Aorta (tissue), 5 donors: ENCODE results near the gene YPEL1. TPM values are rescaled to one million over a fixed set of nuclear protein-coding genes. Genes with fewer than 3 reads are reported as not detected.

Experiments
- ATAC-seq: fragments of 200-7000 bp; cut with Tn5 transposase; one replicate; pipeline ENCODE4 v1.9.1; 2022; ENCODE audit warnings: moderate library complexity; ENCODE audit not compliant: low FRiP score
- DNase-seq, 2 donors: peaks; one replicate each; pipeline ENCODE4 v3.0.0-alpha.2; 2020
- H3K27ac ChIP-seq, 2 donors: one replicate each; pipeline ENCODE4 v1.5.1; 2013; ENCODE audit warnings: low read length in 2 of 2, mild to moderate bottlenecking in 2 of 2, moderate library complexity in 2 of 2, control low read depth in 1 of 2, inconsistent platforms in 1 of 2, low read depth in 1 of 2
- H3K27me3 ChIP-seq, 2 donors: one replicate each; pipeline ENCODE4 v1.6.1; 2013; ENCODE audit warnings: control low read depth in 1 of 2, low read length in 1 of 2, mild to moderate bottlenecking in 1 of 2, moderate library complexity in 1 of 2; ENCODE audit not compliant: insufficient read depth in 2 of 2, control insufficient read depth in 1 of 2
- H3K36me3 ChIP-seq, 2 donors: one replicate each; pipeline ENCODE4 v1.6.1; 2013; ENCODE audit warnings: control low read depth in 1 of 2, low read length in 1 of 2, mild to moderate bottlenecking in 1 of 2; ENCODE audit not compliant: insufficient read depth in 2 of 2, control insufficient read depth in 1 of 2
- H3K4me1 ChIP-seq, 2 donors: one replicate each; pipeline ENCODE4 v1.6.1; 2013; ENCODE audit warnings: low read length in 2 of 2, control low read depth in 1 of 2, mild to moderate bottlenecking in 1 of 2, moderate library complexity in 1 of 2; ENCODE audit not compliant: insufficient read depth in 2 of 2, control insufficient read depth in 1 of 2
- H3K4me3 ChIP-seq, 2 donors: one replicate each; pipeline ENCODE4 v1.5.1; 2013; ENCODE audit warnings: low read length in 2 of 2, control low read depth in 1 of 2, mild to moderate bottlenecking in 1 of 2
- H3K9me3 ChIP-seq: one replicate; pipeline ENCODE4 v1.6.1; 2013; ENCODE audit warnings: mild to moderate bottlenecking, low read length; ENCODE audit not compliant: control insufficient read depth
- WGBS, 2 donors: extraction: QIAGEN DNeasy Blood & Tissue Kit; methylation state at CpG; one replicate each; pipeline ENCODE4 v1.1.7; 2013; 5-methylcytosine and 5-hydroxymethylcytosine counted together
- intact Hi-C, 2 donors: fragments of 100-400 bp; cut with DNase I; formaldehyde crosslinking; loops; one replicate each; pipeline versions ENCODE4 v1.14.2 to v1.15.0; 2022
- polyA plus RNA-seq, 2 donors: library from polyadenylated mRNA; stranded (reverse); fragments of 200-250 nt; gene quantifications; one replicate each; pipeline ENCODE4 v1.2.3, GENCODE V29; 2013
- total RNA-seq, 2 donors: library from RNA; stranded (reverse); fragmentation: NEBNext Ultra II Directional; extraction: Animal tissue kit (Norgen Biotek cat#: 25700); gene quantifications; one replicate each; pipeline ENCODE4 v1.2.1, GENCODE V29; 2021
- donor health status: healthy with polysubstance abuse.
- donor health status: Bipolar disorder and iron deficiency.
- donor health status: DM: no; HTN: no; CAD: no.
- donor health status: DM: no; HTN: no; CAD: no.
- donor health status: DM: yes; HTN: yes; CAD: no.

YPEL1 gene
- total and polyA plus RNA-seq, 4 donors, result 2.0 to 9.1 (median 4.8) TPM

DNA sequence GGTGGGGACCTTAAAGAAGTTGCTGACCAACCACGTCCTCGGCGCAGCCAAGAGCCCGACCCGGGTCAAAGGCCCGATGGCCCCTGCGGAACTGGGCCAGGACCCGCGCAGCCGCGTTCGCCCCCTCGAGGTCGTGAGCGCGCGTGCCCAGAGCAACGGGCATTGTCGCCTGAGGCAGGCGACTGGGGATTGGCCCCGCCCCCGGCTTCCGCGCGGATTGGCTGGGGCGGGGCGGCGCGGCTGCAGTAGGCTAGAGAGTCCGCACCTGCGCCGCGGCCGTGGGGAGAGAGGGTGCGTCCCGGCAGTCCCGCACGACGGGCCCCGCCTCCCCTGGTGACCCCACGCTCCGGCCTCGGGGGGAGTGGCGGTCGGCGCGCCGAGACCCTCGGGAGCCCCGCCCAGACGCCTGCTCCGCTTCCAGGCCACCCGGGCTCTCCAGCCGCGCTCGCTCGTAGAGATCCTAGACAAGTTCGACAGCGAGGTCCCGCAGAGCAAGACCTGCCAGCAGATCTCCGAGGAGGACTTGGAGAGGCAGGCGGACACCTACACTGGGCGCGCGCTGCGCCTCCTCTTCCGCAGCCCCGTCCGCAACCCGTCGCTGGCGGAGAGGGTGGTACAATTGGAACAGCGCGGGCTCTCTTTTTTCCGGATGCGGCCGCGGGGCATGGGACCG lies 78.1 kb downstream of the YPEL1 start:
- WGBS, 2 donors, result 1% methylated on average over 47 to 79 of the region's 79 CpGs
- DNase-seq (peak; percentile 75 to 89), ATAC-seq (peak; percentile 66)
- intact Hi-C loops, result no loop called here
- H3K36me3 ChIP-seq, result no peaks in the 10 kb centered on the region
- no peaks in the 10 kb centered on the region for H3K4me1 ChIP-seq
- no peaks in the 10 kb centered on the region for H3K27me3 ChIP-seq
- H3K27ac ChIP-seq, result no peak overlapping the region
- no peaks in the 10 kb centered on the region for H3K9me3 ChIP-seq
- H3K4me3 ChIP-seq, result peak overlapping the region in 1 of 2 donors; percentile 23

DNA sequence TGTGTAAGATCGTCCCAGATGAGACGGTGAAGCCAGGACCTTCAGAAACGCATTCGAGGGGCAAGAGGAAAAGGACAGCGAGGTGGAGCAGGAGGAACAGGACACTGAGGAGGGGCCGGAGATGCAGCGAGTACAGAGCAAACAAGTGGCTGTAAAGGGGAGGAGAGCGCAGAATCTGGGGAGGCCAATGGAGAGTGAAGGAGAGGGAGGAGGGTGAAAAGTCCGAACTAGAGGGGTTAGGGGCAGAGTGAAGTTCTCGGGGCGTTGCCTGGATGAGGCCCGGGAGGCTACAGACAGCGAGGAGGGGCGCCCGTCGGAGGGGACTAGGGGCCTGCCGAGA lies 78.6 kb downstream of the YPEL1 start:
- intact Hi-C loops, result no loop called here

DNA sequence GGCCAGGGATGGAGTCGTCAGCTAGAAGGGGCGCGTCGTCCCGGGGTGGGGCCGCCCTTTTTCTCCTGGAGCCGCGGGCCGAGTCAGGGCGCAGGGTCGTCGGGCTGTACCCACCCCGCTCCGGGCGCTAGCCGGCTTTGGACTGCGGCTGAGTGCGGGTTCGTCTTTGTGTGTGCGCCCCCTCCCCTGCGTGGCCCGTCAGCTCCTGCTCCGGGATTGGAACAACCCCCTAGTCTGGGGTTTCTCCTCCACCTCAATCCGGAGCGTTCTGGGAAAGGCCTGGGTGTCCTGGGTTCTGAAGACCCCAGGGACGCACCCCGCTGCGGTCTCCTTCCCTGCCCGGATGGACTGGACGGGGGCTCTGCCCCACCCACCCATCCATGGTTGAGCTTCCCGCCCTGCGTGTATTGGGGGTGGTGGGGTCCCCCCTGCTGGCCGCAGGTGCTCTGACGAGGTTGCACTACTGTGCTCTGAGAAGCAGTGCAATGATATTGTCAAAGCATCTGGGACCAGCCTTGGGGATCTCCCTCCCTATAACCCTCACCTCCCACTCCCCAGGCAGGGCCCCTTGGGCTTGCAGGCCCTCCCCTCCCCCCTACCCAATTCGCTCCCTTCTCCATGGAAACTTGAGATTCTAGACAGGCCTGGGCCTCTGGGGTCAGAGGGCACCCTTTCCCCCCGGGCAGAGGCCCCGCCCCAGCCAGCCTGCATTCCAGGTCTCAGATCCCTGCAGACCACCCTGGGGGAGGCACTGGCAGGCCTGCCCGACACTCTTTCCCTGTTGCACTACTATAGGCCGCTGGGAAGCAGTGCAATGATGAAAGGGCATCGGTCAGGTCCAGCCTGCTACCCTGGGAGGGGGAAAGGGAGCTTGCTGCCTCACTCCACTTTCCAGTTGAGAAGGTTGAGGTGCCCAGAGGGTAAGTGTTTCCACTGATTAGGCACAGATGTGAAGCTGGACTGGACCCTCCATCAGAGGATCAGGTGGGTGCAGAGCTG lies 82.7 kb downstream of the YPEL1 start:
- Histone ChIP-seq H3K9me3 (no peaks in the 10 kb centered on the region), H3K27ac (no peak overlapping the region), H3K27me3 (no peaks in the 10 kb centered on the region), H3K36me3 (no peaks in the 10 kb centered on the region), H3K4me3 (peak overlapping the region; percentile 53 to 70), H3K4me1 (no peaks in the 10 kb centered on the region)
- intact Hi-C loops, result no loop called here
- ATAC-seq (no peak), DNase-seq (no peak)
- WGBS, 2 donors, result 26 to 29% methylated on average over 34 to 40 of the region's 40 CpGs

More for the DNA sequence above, 78.6 kb downstream of the YPEL1 start:
- Histone ChIP-seq H3K27ac (no peak overlapping the region), H3K36me3 (no peaks in the 10 kb centered on the region), H3K27me3 (no peaks in the 10 kb centered on the region), H3K4me3 (no peak overlapping the region), H3K4me1 (no peaks in the 10 kb centered on the region), H3K9me3 (no peaks in the 10 kb centered on the region)
- WGBS, 2 donors, result 26 to 35% methylated on average over 17 of the region's 17 CpGs
- DNase-seq (no peak), ATAC-seq (no peak)

DNA sequence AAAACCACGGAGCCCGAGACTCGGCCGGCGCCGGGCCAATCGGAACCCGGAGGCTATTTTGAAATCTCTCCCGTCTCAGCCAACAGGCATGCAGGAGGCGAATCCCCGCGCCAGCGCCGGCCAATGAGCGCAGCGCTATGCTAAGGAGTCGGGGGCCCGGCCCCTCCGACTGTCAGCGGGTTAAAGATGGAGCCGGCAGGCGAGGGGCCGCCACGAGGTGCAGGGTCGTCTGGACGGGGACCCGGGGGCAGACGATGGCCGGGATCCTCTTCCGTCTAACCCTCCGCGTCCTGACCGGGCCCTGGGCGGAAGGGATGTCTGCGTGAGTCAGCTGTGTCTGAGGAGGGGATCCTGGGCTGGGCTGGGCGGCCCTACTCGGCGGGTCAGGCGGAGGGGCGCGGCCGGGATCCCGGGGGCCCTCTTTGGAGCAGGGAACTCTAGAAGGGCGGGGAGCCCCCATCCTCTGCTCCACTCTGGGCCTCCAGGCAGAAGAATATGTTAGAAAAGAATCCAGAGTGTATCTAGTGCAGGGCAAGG lies 83.5 kb downstream of the YPEL1 start:
- peak; percentile 93 to 96 for DNase-seq
- no peaks in the 10 kb centered on the region for H3K4me1 ChIP-seq
- intact Hi-C loops, result no loop called here
- ATAC-seq, result peak; percentile 94
- H3K27me3 ChIP-seq, result no peaks in the 10 kb centered on the region
- WGBS, 2 donors, result 0 to 1% methylated on average over 44 of the region's 44 CpGs
- no peaks in the 10 kb centered on the region for H3K36me3 ChIP-seq
- H3K4me3 ChIP-seq, result peak overlapping the region; percentile 53 to 70
- H3K27ac ChIP-seq, result no peak overlapping the region
- no peaks in the 10 kb centered on the region for H3K9me3 ChIP-seq

DNA sequence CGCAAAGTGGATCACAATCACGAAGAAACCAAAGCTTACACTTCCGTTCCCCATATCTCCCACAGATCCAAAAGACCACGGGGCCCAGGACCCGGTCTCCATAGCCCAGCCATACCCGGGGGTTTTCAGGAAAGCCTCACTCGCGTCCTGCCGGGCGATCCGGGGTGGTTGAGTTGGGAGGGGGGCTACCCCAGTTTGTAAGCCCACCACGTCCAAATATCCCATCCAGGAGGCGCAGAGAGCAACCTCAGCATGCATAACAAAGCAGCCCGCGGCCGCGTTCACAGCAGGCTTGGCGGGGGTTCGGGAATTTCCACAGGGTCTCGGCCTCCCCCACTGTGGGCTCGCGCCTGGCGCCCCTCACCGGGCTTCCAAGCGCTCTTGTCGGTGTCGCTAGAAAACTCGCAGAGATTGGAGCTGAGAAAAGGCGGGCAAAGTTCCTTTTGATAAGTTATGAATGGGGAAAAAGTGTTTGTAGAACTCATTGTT lies 84.0 kb downstream of the YPEL1 start:
- H3K27ac ChIP-seq, result no peak overlapping the region
- 1% methylated on average over 29 of the region's 29 CpGs for WGBS, 2 donors
- peak; percentile 19 for ATAC-seq
- no peaks in the 10 kb centered on the region for H3K36me3 ChIP-seq
- H3K27me3 ChIP-seq, result no peaks in the 10 kb centered on the region
- no peaks in the 10 kb centered on the region for H3K9me3 ChIP-seq
- peak in 1 of 2 donors; percentile 83 for DNase-seq
- H3K4me1 ChIP-seq, result no peaks in the 10 kb centered on the region
- intact Hi-C loops, result no loop called here
- peak overlapping the region; percentile 53 to 62 for H3K4me3 ChIP-seq

DNA sequence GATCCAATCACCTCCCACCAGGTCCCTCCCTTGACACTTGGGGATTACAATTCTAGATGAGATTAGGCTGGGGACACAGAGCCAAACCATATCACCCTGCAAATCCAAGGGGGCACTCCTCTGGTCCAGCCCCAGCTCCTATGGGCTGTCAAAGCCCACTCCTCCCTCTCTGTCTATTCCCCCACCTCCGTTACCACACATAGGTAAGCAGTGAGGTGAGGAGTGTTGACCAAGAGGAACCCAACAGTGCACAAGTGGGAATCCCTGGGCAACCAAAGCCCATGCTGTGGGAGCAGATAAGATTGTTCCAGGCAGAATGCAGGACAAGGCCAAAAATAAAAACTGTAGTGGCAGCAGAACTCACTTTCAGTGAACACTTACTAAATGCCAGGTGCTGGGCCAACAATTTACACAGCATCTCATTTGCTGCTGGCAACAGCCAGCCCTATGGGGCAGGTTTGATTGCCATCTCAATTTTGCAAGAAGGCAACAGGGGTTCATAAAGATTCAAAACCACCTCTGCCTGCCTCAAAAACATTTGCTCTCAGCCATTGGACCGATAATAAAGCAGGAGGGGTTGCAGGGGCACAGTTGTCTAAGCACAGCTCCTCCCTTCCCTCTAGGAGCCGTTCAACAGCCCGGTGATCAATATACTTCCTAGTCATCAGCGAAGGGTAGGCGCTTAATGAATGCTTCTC lies 84.6 kb downstream of the YPEL1 start:
- no peak for ATAC-seq
- intact Hi-C loops, result no loop called here
- Histone ChIP-seq H3K36me3 (no peaks in the 10 kb centered on the region), H3K9me3 (no peaks in the 10 kb centered on the region), H3K4me1 (no peaks in the 10 kb centered on the region), H3K27ac (no peak overlapping the region), H3K4me3 (no peak overlapping the region), H3K27me3 (no peaks in the 10 kb centered on the region)
- 16 to 26% methylated on average over 6 of the region's 6 CpGs for WGBS, 2 donors
- no peak for DNase-seq

DNA sequence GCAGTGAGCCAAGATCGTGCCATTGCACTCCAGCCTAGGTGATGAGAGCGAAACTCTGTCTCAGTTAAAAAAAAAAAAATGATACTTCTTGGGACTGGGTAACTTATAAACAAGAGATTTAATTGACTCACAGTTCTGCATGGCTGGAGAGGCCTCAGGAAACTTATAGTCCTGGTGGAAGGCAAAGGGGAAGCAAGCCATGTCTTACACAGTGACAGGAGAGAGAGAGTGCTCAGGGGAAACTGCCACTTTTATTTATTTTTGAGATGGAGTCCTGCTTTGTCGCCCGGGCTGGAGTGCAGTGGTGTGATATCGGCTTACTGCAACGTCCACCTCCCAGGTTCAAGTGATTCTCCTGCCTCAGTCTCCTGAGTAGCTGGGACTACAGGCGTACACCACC lies 85.3 kb downstream of the YPEL1 start:
- no peaks in the 10 kb centered on the region for H3K27me3 ChIP-seq
- no peaks in the 10 kb centered on the region for H3K9me3 ChIP-seq
- H3K4me1 ChIP-seq, result no peaks in the 10 kb centered on the region
- intact Hi-C loops, result no loop called here
- H3K36me3 ChIP-seq, result no peaks in the 10 kb centered on the region
- no peak for ATAC-seq
- no peak overlapping the region for H3K27ac ChIP-seq
- no peak overlapping the region for H3K4me3 ChIP-seq
- WGBS, 2 donors, result 95 to 98% methylated on average over 7 of the region's 7 CpGs
- DNase-seq, result no peak
